Retinal pigment epithelial cell (primary cell): ENCODE results near the gene CHGA.

Source experiments
- DNase-seq: peaks from one replicate; pipeline ENCODE4 v3.0.0-alpha.2; 2010; ENCODE audit warnings: low read depth
- H3K4me3 ChIP-seq: 2 replicates; pipeline ENCODE4 v1.5.1; 2011; ENCODE audit warnings: mild to moderate bottlenecking, low read length, control low read depth, moderate library complexity
- CTCF ChIP-seq: conservative IDR thresholded peaks from 2 replicates; pipeline ENCODE4 v1.5.1; 2011; ENCODE audit warnings: low read depth, low read length, control low read depth, inconsistent platforms

CHGA gene

GRCh38 chr14:92892589-92892988, 30.4 kb upstream of the CHGA start:
- no peak overlapping the region for H3K4me3 ChIP-seq
- no peak for TF ChIP-seq CTCF
- no peak for DNase-seq

- TF ChIP-seq CTCF = no peak
- no peak for DNase-seq
These were observed 27.5 kb upstream of the CHGA start for GRCh38 chr14:92895352-92895878.

GRCh38 chr14:92897922-92898565, 24.9 kb upstream of the CHGA start:
- no peak for TF ChIP-seq CTCF
- no peak overlapping the region for H3K4me3 ChIP-seq
- no peak for DNase-seq

More at GRCh38 chr14:92895352-92895878, 27.5 kb upstream of the CHGA start:
- no peak overlapping the region for H3K4me3 ChIP-seq

- no peak for DNase-seq
- TF ChIP-seq CTCF = no peak
- H3K4me3 ChIP-seq = no peak overlapping the region
These were observed 24.3 kb upstream of the CHGA start for GRCh38 chr14:92898566-92899131.

GRCh38 chr14:92900660-92901059, 22.3 kb upstream of the CHGA start:
- DNase-seq = no peak
- no peak for TF ChIP-seq CTCF
- no peak overlapping the region for H3K4me3 ChIP-seq

GRCh38 chr14:92902191-92902590, 20.8 kb upstream of the CHGA start:
- no peak for TF ChIP-seq CTCF
- DNase-seq = no peak
- H3K4me3 ChIP-seq = no peak overlapping the region

- TF ChIP-seq CTCF = no peak
- DNase-seq = no peak
- no peak overlapping the region for H3K4me3 ChIP-seq
These were observed 20.2 kb upstream of the CHGA start for GRCh38 chr14:92902726-92903125.
